Keratinocyte (primary cell): ENCODE measurements around the gene CD4. TPM values are rescaled to one million over a fixed set of nuclear protein-coding genes. Genes with fewer than 3 reads are reported as not detected.
A peak's percentile ranks its signal among the peaks of the same experiment; 100 is the strongest.

Experiments used
- DNase-seq: peaks from one replicate; pipeline ENCODE4 v3.0.0-alpha.2; 2011; ENCODE audit warnings: low read depth, missing footprints, low spot score
- FAIRE-seq: peaks from 2 replicates; lab custom pipeline; 2011; peaks lifted over from hg19 to GRCh38; lab: Jason Lieb, UNC
- H2AFZ ChIP-seq: 2 replicates; pipeline ENCODE4 v1.6.0; 2012; ENCODE audit warnings: low read length, control low read depth, inconsistent platforms; ENCODE audit not compliant: control insufficient read depth
- H3K27ac ChIP-seq: 2 replicates; pipeline ENCODE4 v1.5.1; 2011; ENCODE audit warnings: low read length; ENCODE audit not compliant: control insufficient read depth, insufficient read depth
- H3K27me3 ChIP-seq: 3 replicates; pipeline ENCODE4 v1.6.0; 2011; ENCODE audit warnings: low read length; ENCODE audit not compliant: control insufficient read depth, insufficient read depth; ENCODE audit errors: extremely low read depth
- H3K36me3 ChIP-seq, 2 experiments: 2 replicates in 1 of 2; 3 replicates in 1 of 2; pipeline ENCODE4 v1.5.1; 2011; ENCODE audit warnings: low read length in 2 of 2, mild to moderate bottlenecking in 1 of 2; ENCODE audit not compliant: control insufficient read depth in 2 of 2, insufficient read depth in 2 of 2; ENCODE audit errors: extremely low read depth in 1 of 2
- H3K4me1 ChIP-seq: 3 replicates; pipeline ENCODE4 v1.5.1; 2011; ENCODE audit warnings: low read length; ENCODE audit not compliant: control insufficient read depth, insufficient read depth; ENCODE audit errors: extremely low read depth
- H3K4me2 ChIP-seq: 3 replicates; pipeline ENCODE4 v1.6.0; 2011; ENCODE audit warnings: low read depth, low read length; ENCODE audit not compliant: control insufficient read depth, insufficient read depth; ENCODE audit errors: extremely low read depth
- H3K4me3 ChIP-seq, 3 experiments: fragments of 200-600 bp in 1 of 3; sonication (generic) in 1 of 3; 2 replicates in 2 of 3; 3 replicates in 1 of 3; pipeline ENCODE4 v1.5.1; 2011 to 2016; ENCODE audit warnings: low read length in 3 of 3, mild to moderate bottlenecking in 3 of 3, control low read depth in 2 of 3, inconsistent platforms in 1 of 3, low read depth in 1 of 3, mixed read lengths in 1 of 3, mixed run types in 1 of 3, moderate library complexity in 1 of 3; ENCODE audit not compliant: control insufficient read depth in 2 of 3, insufficient read depth in 2 of 3; ENCODE audit errors: extremely low read depth in 1 of 3
- H3K79me2 ChIP-seq: 2 replicates; pipeline ENCODE4 v1.6.0; 2012; ENCODE audit warnings: low read length; ENCODE audit not compliant: control insufficient read depth, insufficient read depth
- H3K9ac ChIP-seq: 3 replicates; pipeline ENCODE4 v1.6.0; 2011; ENCODE audit warnings: low read length; ENCODE audit not compliant: control insufficient read depth, insufficient read depth; ENCODE audit errors: extremely low read depth
- H3K9me1 ChIP-seq: 3 replicates; pipeline ENCODE4 v1.6.0; 2011; ENCODE audit warnings: low read length; ENCODE audit not compliant: control insufficient read depth, insufficient read depth; ENCODE audit errors: extremely low read depth
- H3K9me3 ChIP-seq: 2 replicates; pipeline ENCODE4 v1.5.1; 2012; ENCODE audit warnings: low read depth, low read length; ENCODE audit not compliant: control insufficient read depth
- H4K20me1 ChIP-seq: 3 replicates; pipeline ENCODE4 v1.6.0; 2011; ENCODE audit warnings: low read length; ENCODE audit not compliant: control insufficient read depth, insufficient read depth; ENCODE audit errors: extremely low read depth
- EZH2 ChIP-seq: IDR thresholded peaks from one replicate; pipeline ENCODE4 v1.6.1; 2012; ENCODE audit warnings: inconsistent platforms, mild to moderate bottlenecking, low read length, moderate library complexity
- dilution Hi-C: fragments of 300-500 bp; cut with MboI; formaldehyde crosslinking; loops from one replicate; pipeline ENCODE4 v1.7.0; 2020; ENCODE audit warnings: low sequenced_read_pairs; ENCODE audit not compliant: extremely low pct_ligation_motif_present
- polyA plus RNA-seq, 5 experiments: library from polyadenylated mRNA; depleted of rRNA in 3 of 5; stranded (reverse) in 3 of 5; stranded (forward) in 1 of 5; unstranded in 1 of 5; fragments of >200 nt; gene quantifications; 1 replicate in 1 of 5; 2 replicates in 3 of 5; 3 replicates in 1 of 5; pipeline versions ENCODE4 v1.2.1 to v1.2.3, GENCODE V29; 2011 to 2012; ENCODE audit warnings: missing spikeins in 2 of 5, low read depth in 1 of 5, low replicate concordance in 1 of 5
- TF ChIP-seq, protein P1 (sequence below), 3 experiments: IDR thresholded peaks in 1 of 3; conservative IDR thresholded peaks in 1 of 3; optimal IDR thresholded peaks in 1 of 3; 2 replicates in 2 of 3; 3 replicates in 1 of 3; pipeline versions ENCODE3 to v1.5.1; 2011; ENCODE audit warnings: low read length in 3 of 3, mild to moderate bottlenecking in 3 of 3, moderate library complexity in 2 of 3, control low read depth in 1 of 3, inconsistent platforms in 1 of 3; ENCODE audit not compliant: insufficient read depth in 2 of 3; ENCODE audit errors: extremely low read depth in 1 of 3

Gene CD4
- polyA plus RNA-seq, 1 donor (not counting 4 experiments of a cell fraction or from before 2014, with no cell fraction given), result 0.01 TPM

DNA sequence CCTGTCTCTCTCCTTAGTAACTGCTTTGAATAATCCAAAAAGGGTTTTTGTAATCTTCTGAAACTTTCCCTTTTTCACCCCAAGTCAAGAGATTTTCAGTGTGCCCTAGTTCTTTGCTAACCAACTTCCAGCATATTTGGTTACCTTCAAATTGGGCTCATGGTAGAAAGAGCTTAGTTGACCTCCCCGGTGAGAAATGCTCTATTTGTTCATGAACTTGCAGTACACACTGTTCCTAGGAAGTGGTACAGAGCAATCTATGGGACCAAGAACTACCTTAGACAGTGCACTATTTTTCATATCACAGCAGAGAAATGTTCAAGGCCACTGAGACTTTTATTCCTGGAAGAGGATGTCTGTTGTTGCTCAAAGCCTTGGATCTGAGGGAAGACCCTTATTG, 64.3 kb downstream of the CD4 start:
- H3K36me3 ChIP-seq, result peaks cover 29 to 42% of the 10 kb centered on the region in 2 experiments
- no peaks in the 10 kb centered on the region for H4K20me1 ChIP-seq
- TF ChIP-seq EZH2, result no peak
- TF ChIP-seq, protein P1, sequence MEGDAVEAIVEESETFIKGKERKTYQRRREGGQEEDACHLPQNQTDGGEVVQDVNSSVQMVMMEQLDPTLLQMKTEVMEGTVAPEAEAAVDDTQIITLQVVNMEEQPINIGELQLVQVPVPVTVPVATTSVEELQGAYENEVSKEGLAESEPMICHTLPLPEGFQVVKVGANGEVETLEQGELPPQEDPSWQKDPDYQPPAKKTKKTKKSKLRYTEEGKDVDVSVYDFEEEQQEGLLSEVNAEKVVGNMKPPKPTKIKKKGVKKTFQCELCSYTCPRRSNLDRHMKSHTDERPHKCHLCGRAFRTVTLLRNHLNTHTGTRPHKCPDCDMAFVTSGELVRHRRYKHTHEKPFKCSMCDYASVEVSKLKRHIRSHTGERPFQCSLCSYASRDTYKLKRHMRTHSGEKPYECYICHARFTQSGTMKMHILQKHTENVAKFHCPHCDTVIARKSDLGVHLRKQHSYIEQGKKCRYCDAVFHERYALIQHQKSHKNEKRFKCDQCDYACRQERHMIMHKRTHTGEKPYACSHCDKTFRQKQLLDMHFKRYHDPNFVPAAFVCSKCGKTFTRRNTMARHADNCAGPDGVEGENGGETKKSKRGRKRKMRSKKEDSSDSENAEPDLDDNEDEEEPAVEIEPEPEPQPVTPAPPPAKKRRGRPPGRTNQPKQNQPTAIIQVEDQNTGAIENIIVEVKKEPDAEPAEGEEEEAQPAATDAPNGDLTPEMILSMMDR (optimal IDR thresholded peaks at IDR 0.05 in 1 of 3, IDR thresholded peaks at IDR 0.05 in 1 of 3, conservative IDR thresholded peaks at IDR 0.05 in 1 of 3; ENCODE audit: extremely low read depth in 1 of 3, insufficient read depth in 2 of 3, low read length in 3 of 3), result no peak
- peak overlapping the region; percentile 91 for H3K27ac ChIP-seq
- H3K9ac ChIP-seq, result peak overlapping the region; percentile 92
- dilution Hi-C loops, result no loop called here
- peak overlapping the region; percentile 72 to 99 (median 95) for H3K4me3 ChIP-seq
- peak; percentile 5 for FAIRE-seq
- peak overlapping the region; percentile 88 for H3K4me2 ChIP-seq
- no peaks in the 10 kb centered on the region for H3K9me3 ChIP-seq
- no peaks in the 10 kb centered on the region for H3K27me3 ChIP-seq
- H3K9me1 ChIP-seq, result no peaks in the 10 kb centered on the region
- H2AFZ ChIP-seq, result no peak overlapping the region
- peaks cover 41% of the 10 kb centered on the region for H3K79me2 ChIP-seq
- DNase-seq, result no peak
- H3K4me1 ChIP-seq, result peaks cover 21% of the 10 kb centered on the region

DNA sequence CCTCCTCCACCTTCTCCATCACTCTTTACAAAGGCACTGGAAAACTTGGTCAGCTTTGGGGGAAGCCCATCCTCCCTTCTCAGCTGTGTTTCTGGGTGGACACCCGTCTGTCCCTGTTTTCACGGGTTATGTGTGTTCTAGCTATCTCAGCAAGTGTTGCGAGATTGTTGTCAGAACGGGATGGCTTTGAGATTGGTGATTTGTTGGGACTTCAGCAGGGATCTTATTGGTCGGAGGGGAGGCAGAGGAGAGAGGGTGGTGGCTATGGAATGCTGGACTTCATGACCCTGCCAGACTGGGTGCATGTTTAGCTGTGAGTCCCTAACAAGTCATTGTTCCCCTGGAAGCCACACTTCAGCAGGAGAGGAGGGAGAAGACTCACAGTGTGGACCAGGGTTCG, 64.7 kb downstream of the CD4 start:
- Histone ChIP-seq H3K9ac (no peak overlapping the region), H3K36me3 (peaks cover 34 to 42% of the 10 kb centered on the region in 2 experiments), H3K27me3 (no peaks in the 10 kb centered on the region), H3K4me3 (peak overlapping the region in 1 of 3 experiments; percentile 95), H2AFZ (no peak overlapping the region), H3K9me1 (no peaks in the 10 kb centered on the region), H3K4me2 (peak overlapping the region; percentile 88), H3K9me3 (no peaks in the 10 kb centered on the region), H3K27ac (no peak overlapping the region), H4K20me1 (no peaks in the 10 kb centered on the region), H3K79me2 (peaks cover 41% of the 10 kb centered on the region), H3K4me1 (peaks cover 21% of the 10 kb centered on the region)
- dilution Hi-C loops, result no loop called here
- TF ChIP-seq, protein P1 (optimal IDR thresholded peaks at IDR 0.05 in 1 of 3, IDR thresholded peaks at IDR 0.05 in 1 of 3, conservative IDR thresholded peaks at IDR 0.05 in 1 of 3; ENCODE audit: extremely low read depth in 1 of 3, insufficient read depth in 2 of 3, low read length in 3 of 3), result no peak
- TF ChIP-seq EZH2, result no peak
- FAIRE-seq (no peak), DNase-seq (no peak)
